Motor neuron (in vitro differentiated cells): ENCODE results near the gene FIGN. TPM values are rescaled to one million over a fixed set of nuclear protein-coding genes. Genes with fewer than 3 reads are reported as not detected.
A peak's percentile ranks its signal among the peaks of the same experiment; 100 is the strongest.

Source experiments
- ATAC-seq, 8 experiments: fragments of 200-7000 bp; cut with Tn5 transposase; replicated peaks in 6 of 8; 2 replicates each; pipeline ENCODE4 v1.8.0; 2021; ENCODE audit warnings: mild to moderate bottlenecking in 8 of 8, moderate library complexity in 8 of 8
- H3K27ac ChIP-seq, 2 donors: fragments of 250-450 bp; sonication (Bioruptor Pico); 2 replicates each; pipeline ENCODE4 v1.9.0; 2021; ENCODE audit warnings: antibody characterized with exemption in 2 of 2, mild to moderate bottlenecking in 2 of 2, moderate library complexity in 1 of 2
- H3K4me1 ChIP-seq, 2 donors: fragments of 250-450 bp; sonication (Bioruptor Pico); replicated peaks in 1 of 2; 2 replicates each; pipeline ENCODE4 v1.6.1; 2021; ENCODE audit warnings: antibody characterized with exemption in 2 of 2, mild to moderate bottlenecking in 2 of 2, moderate library complexity in 1 of 2
- H3K4me3 ChIP-seq, 5 donors: fragments of 250-450 bp; sonication (Bioruptor Pico); 2 replicates each; pipeline ENCODE4 v1.9.0; 2021; ENCODE audit warnings: antibody characterized with exemption in 5 of 5, mild to moderate bottlenecking in 5 of 5, moderate library complexity in 4 of 5
- WGBS, 10 experiments: fragments of 450-650 bp; shearing (Covaris generic); methylation state at CpG; one replicate each; pipeline ENCODE4 v1.0.0; 2022; 5-methylcytosine and 5-hydroxymethylcytosine counted together
- in situ Hi-C, 9 experiments: fragments of 400-800 bp; cut with MboI; loops; one replicate each; pipeline ENCODE4 v1.15.0; 2021; ENCODE audit warnings: low sequenced_read_pairs in 9 of 9, low pct_unique_long_range_greater_than_20kb in 2 of 9; ENCODE audit not compliant: unreplicated experiment in 9 of 9
- total RNA-seq, 8 experiments: library from RNA; unstranded; fragments of 300-600 nt; gene quantifications; 2 replicates each; pipeline versions ENCODE4 v1.2.3 to v1.2.4, GENCODE V29; 2022

The FIGN gene
- total RNA-seq: 10 to 100 TPM in 2 of 8 experiments, 1 to 10 TPM in 6; 2.3 to 14.8 (median 8.6) TPM

GRCh38 chr2:163735685-163736432, at the start of gene FIGN:
TSS of gene FIGN (minus strand) at chr2:163736008. CDS start at chr2:163734927, 1,081 bp downstream.
- in situ Hi-C loops: loop anchor here in 1 of 9 experiments (25.0 kb wide), 1 partner anchor 549 kb away; no protein-coding TSS in a partner anchor
- peak; percentile 69 to 85 (median 80) for ATAC-seq
- H3K4me3 ChIP-seq: peak within 1 kb of the TSS; percentile 56 to 96 (median 67)
- peaks cover 5 to 24% of the 10 kb centered on the region in 2 donors for H3K4me1 ChIP-seq
- peak within 1 kb of the TSS; percentile 81 to 86 for H3K27ac ChIP-seq
- 0 to 7% (median 0%) methylated on average over 1 to 24 of the region's 54 CpGs; no CpG with 5 or more reads in 3 of the 10 experiments for WGBS, 10 experiments

GRCh38 chr2:163785162-163785561, 49.4 kb upstream of the FIGN start:
- in situ Hi-C loops: no loop called here
- Histone ChIP-seq H3K4me1 (no peaks in the 10 kb centered on the region), H3K4me3 (no peak overlapping the region), H3K27ac (no peak overlapping the region)
- 67 to 100% (median 83%) methylated on average over 1 to 3 of the region's 3 CpGs; no CpG with 5 or more reads in 6 of the 10 experiments for WGBS, 10 experiments
- no peak for ATAC-seq

- no peak for ATAC-seq
- WGBS, 10 experiments: 67 to 100% (median 84%) methylated on average over 1 to 6 of the region's 6 CpGs
- H3K4me1 ChIP-seq: no peaks in the 10 kb centered on the region
- H3K27ac ChIP-seq: no peak overlapping the region
- no peak overlapping the region for H3K4me3 ChIP-seq
- in situ Hi-C loops: no loop called here
Measured at GRCh38 chr2:163779970-163780597, 44.3 kb upstream of the FIGN start.

- whole genome bisulfite sequencing, 10 experiments: 42 to 95% (median 91%) methylated on average over 2 to 5 of the region's 5 CpGs; no CpG with 5 or more reads in 1 of the 10 experiments
- H3K4me1 ChIP-seq: no peaks in the 10 kb centered on the region
- no peak overlapping the region for H3K27ac ChIP-seq
- no peak overlapping the region for H3K4me3 ChIP-seq
- in situ Hi-C loops: no loop called here
- ATAC-seq: peak in 2 of 8 experiments; percentile 58 to 89
Measured at GRCh38 chr2:163778045-163778781, 42.4 kb upstream of the FIGN start.

DNA sequence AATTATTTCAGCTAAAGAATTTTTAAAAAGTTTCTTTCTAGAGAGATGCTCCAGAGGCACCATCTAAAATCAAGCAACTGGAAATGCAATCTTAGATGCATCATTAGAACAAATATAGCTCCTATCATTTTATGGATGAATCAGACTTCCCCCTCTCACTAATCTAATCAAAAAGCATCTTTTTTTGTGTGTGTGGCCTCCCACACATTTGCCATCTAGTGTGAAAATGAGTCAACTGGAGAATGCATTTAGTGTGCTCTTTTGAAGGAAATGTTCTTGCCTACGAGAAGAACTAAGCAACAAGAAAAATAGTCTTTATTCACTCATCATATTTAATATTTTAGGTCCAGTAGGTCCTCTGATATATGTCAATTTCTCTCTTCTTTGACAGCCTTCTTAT, 39.5 kb upstream of the FIGN start:
- in situ Hi-C loops: no loop called here
- WGBS, 10 experiments: 20 to 100% (median 57%) methylated on average over 1 of the region's 1 CpG; no CpG with 5 or more reads in 1 of the 10 experiments
- Histone ChIP-seq H3K4me3 (no peak overlapping the region), H3K27ac (no peak overlapping the region), H3K4me1 (no peaks in the 10 kb centered on the region)
- ATAC-seq: no peak

- Histone ChIP-seq H3K4me1 (no peaks in the 10 kb centered on the region), H3K4me3 (no peak overlapping the region), H3K27ac (no peak overlapping the region)
- no peak for ATAC-seq
- in situ Hi-C loops: no loop called here
- WGBS, 10 experiments: 0 to 100% (median 81%) methylated on average over 1 to 2 of the region's 2 CpGs; no CpG with 5 or more reads in 1 of the 10 experiments
Measured at GRCh38 chr2:163774862-163775261, 39.1 kb upstream of the FIGN start.

DNA sequence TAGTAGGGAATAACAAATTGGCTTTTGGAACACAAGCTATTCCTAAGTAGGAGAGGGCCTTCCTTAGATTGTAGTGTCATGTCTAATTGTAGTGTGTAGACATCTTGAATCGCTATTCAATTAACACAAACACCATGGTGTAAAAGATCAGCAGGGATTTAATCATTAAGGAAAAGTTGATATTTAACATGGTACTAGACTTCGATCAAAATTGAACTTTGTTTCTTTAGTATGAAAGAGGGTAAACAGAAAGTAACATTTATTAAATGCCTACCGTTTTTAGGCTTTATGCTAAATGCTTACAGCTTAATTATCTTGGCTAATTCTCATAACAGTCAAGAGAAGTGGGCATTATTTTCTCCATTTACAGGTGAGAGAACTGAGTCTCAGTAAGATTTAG, 37.5 kb upstream of the FIGN start:
- Histone ChIP-seq H3K4me3 (no peak overlapping the region), H3K4me1 (no peaks in the 10 kb centered on the region), H3K27ac (no peak overlapping the region)
- in situ Hi-C loops: no loop called here
- ATAC-seq: no peak
- WGBS, 10 experiments: 60 to 100% (median 90%) methylated on average over 1 to 3 of the region's 3 CpGs; no CpG with 5 or more reads in 1 of the 10 experiments

DNA sequence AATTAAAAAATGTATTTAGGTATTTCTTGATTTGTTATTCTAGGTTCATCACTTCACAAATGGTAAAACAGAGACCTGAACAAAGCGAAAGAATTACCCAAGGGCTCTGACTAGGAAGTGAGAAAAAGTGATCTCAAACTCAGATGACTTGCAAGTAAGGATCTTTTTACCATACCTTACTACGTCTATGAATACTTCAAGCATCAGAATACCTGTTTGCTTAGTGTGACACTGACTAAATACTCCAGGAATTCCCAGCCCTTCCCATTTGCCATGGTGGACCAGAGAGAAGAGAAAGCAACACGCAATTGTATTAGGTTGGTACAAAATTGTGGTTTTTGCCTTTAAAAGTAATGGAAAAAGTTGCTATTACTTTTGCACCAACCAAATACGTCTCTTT, 35.8 kb upstream of the FIGN start:
- Histone ChIP-seq H3K4me3 (no peak overlapping the region), H3K27ac (no peak overlapping the region), H3K4me1 (no peaks in the 10 kb centered on the region)
- 75 to 96% (median 86%) methylated on average over 1 to 4 of the region's 4 CpGs for WGBS, 10 experiments
- in situ Hi-C loops: no loop called here
- no peak for ATAC-seq

DNA sequence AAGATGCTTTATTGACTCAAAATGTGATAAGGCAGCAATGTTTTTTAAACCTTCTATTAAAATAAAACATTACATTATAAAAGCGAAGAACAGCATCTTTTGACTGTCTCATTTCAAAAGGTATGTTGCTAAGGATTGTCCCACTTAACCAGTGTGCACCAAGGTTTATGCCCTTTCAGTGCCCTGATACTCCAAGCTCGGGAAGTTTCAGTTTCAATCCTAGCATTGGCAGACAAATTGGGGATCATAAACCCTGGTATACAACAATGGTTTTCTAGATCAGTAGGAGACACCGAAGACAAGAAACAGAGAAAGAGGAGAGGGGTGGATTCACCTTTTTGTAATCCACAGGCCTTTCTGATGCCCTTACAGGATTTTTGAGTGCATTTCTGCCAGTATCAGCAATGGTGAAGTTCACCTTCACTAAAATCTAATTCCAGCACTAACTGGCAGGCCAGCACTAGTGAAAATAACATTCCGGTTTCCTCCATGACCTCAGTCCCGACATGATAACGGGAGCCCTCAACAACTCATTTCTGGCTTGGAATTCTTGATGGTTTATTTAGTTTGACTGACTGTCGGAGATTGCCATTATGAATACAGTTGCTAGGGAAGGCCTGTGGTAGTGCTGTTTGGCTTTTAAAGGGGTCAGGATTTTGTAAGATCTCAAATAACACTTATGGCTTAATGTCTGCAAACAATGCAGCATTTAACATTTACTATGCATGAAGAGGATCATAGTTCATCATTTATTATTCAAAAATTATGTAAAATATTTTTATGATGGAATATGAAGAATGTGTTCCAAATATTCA, 33.3 kb upstream of the FIGN start:
- in situ Hi-C loops: no loop called here
- 57 to 100% (median 82%) methylated on average over 2 to 7 of the region's 7 CpGs for WGBS, 10 experiments
- ATAC-seq: peak in 1 of 8 experiments; percentile 88

DNA sequence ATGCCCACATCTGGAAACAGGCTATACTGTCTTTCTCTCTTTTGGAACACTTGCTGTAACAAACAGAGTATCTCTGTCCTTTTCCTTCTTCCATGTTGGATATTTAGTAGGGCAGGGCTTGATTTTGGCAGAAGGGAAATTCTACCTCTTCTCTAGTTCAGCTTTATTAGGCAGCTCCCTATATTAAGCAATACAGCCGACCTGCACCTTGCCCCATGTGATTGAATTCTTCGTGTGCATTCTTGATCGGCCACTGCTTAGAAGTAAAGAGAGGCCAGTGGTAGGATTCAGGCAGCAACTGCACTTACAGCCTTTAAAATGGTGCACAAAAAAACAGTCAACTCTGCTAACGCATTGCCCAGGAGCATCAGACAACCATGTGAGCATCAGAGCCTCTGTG, 31.3 kb upstream of the FIGN start:
- Histone ChIP-seq H3K4me1 (no peaks in the 10 kb centered on the region), H3K4me3 (no peak overlapping the region), H3K27ac (no peak overlapping the region)
- 82 to 100% (median 93%) methylated on average over 1 to 4 of the region's 4 CpGs; no CpG with 5 or more reads in 1 of the 10 experiments for WGBS, 10 experiments
- no peak for ATAC-seq
- in situ Hi-C loops: no loop called here

More for the DNA sequence above, 33.3 kb upstream of the FIGN start:
- Histone ChIP-seq H3K4me1 (no peaks in the 10 kb centered on the region), H3K27ac (no peak overlapping the region), H3K4me3 (no peak overlapping the region)

- peak in 2 of 8 experiments; percentile 56 to 74 for ATAC-seq
- H3K4me1 ChIP-seq: no peaks in the 10 kb centered on the region
- no peak overlapping the region for H3K4me3 ChIP-seq
- H3K27ac ChIP-seq: no peak overlapping the region
- 61 to 92% (median 71%) methylated on average over 2 to 3 of the region's 3 CpGs; no CpG with 5 or more reads in 4 of the 10 experiments for WGBS, 10 experiments
- in situ Hi-C loops: no loop called here
Measured at GRCh38 chr2:163764566-163764965, 28.8 kb upstream of the FIGN start.

GRCh38 chr2:163759013-163759412, 23.2 kb upstream of the FIGN start:
- Histone ChIP-seq H3K4me1 (no peaks in the 10 kb centered on the region), H3K27ac (no peak overlapping the region), H3K4me3 (no peak overlapping the region)
- ATAC-seq: no peak
- WGBS, 10 experiments: 0 to 80% (median 49%) methylated on average over 1 to 2 of the region's 2 CpGs; no CpG with 5 or more reads in 2 of the 10 experiments
- in situ Hi-C loops: no loop called here
